ENCODE measurements around the gene NDE1. TPM values are rescaled to one million over a fixed set of nuclear protein-coding genes. Genes with fewer than 3 reads are reported as not detected.

Gene NDE1
- total and polyA plus RNA-seq, 2 of the 8 experiments (the other 6 are each of a cell fraction or from before 2014, with no cell fraction given): 13.3 to 41.3 TPM

- Histone ChIP-seq H3K4ac (replicated peaks; ENCODE audit: insufficient read length, low read depth, low read length) (no peak overlapping the region), H3K79me1 (ENCODE audit: low read depth, low read length) (no peaks in the 10 kb centered on the region), H3K4me2 (ENCODE audit: insufficient read depth in 1 of 2, low read depth in 2 of 2, low read length in 2 of 2) (no peak overlapping the region), H4K5ac (ENCODE audit: insufficient read length, low read depth, low read length) (no peak overlapping the region), H4K91ac (replicated peaks; ENCODE audit: insufficient read length, low read length) (no peak overlapping the region), H3K4me3 (ENCODE audit: extremely low read depth in 1 of 4, insufficient read depth in 2 of 4, low read depth in 3 of 4, low read length in 4 of 4) (no peak overlapping the region), H3K79me2 (ENCODE audit: control insufficient read depth in 1 of 2, insufficient read depth in 2 of 2, low read length in 2 of 2) (no peaks in the 10 kb centered on the region), H3K4me1 (replicated peaks in 1 of 4; ENCODE audit: control insufficient read depth in 3 of 4, insufficient read depth in 4 of 4, low read length in 3 of 4) (no peaks in the 10 kb centered on the region), H2BK12ac (ENCODE audit: low read depth, low read length) (no peak overlapping the region), H3K27ac (ENCODE audit: low read depth, low read length) (no peak overlapping the region), H3K27me3 (replicated peaks in 1 of 4; ENCODE audit: control insufficient read depth in 3 of 4, extremely low read depth in 1 of 4, insufficient read depth in 3 of 4, low read length in 3 of 4) (no peaks in the 10 kb centered on the region), H3K23ac (ENCODE audit: insufficient read length) (no peak overlapping the region), H4K20me1 (replicated peaks in 1 of 2; ENCODE audit: control insufficient read depth in 1 of 2, insufficient read depth in 2 of 2, low read length in 2 of 2) (peaks cover 2 to 3% of the 10 kb centered on the region in 2 experiments), H2AK5ac (ENCODE audit: low read depth, low read length) (no peak overlapping the region), H3K23me2 (ENCODE audit: low read depth, low read length) (no peaks in the 10 kb centered on the region), H2BK20ac (ENCODE audit: low read length) (no peak overlapping the region), H3K9ac (replicated peaks in 1 of 4; ENCODE audit: extremely low read depth in 1 of 4, low read depth in 3 of 4, low read length in 3 of 4) (no peak overlapping the region), H3K18ac (ENCODE audit: extremely low read depth, low read length) (no peak overlapping the region), H2BK5ac (ENCODE audit: low read depth, low read length) (no peak overlapping the region), H2AFZ (ENCODE audit: low read length) (no peak overlapping the region), H2BK15ac (ENCODE audit: low read length) (no peak overlapping the region), H4K8ac (ENCODE audit: extremely low read depth, insufficient read depth, low read length) (no peak overlapping the region), H2BK120ac (replicated peaks; ENCODE audit: low read depth, low read length) (no peak overlapping the region), H3K9me3 (ENCODE audit: insufficient read depth in 2 of 2, low read depth in 1 of 2, low read length in 1 of 2) (no peaks in the 10 kb centered on the region), H3K36me3 (ENCODE audit: control insufficient read depth in 2 of 4, insufficient read depth in 4 of 4, low read length in 3 of 4) (peaks cover 7 to 58% (median 48%) of the 10 kb centered on the region in 4 experiments; a peak in 7 of 8 replicates), H3K56ac (replicated peaks; ENCODE audit: insufficient read length, low read depth, low read length) (no peak overlapping the region), H3K14ac (ENCODE audit: insufficient read length) (no peak overlapping the region)
- TF ChIP-seq SP2 (IDR thresholded peaks at IDR 0.05; ENCODE audit: low read length) (no peak), TCF12 (IDR thresholded peaks at IDR 0.05; ENCODE audit: low read depth, low read length) (no peak), RBBP5 (IDR thresholded peaks at IDR 0.05; ENCODE audit: borderline replicate concordance, low read depth, low read length) (no peak), ZNF274 (IDR thresholded peaks at IDR 0.05; ENCODE audit: borderline replicate concordance, extremely low read depth, low read length) (no peak), BACH1 (IDR thresholded peaks at IDR 0.05; ENCODE audit: low read length) (no peak)
- FAIRE-seq (no peak), DNase-seq (ENCODE audit: low read depth in 1 of 2, low spot score in 2 of 2) (no peak)
- 91% methylated on average over 11 of the region's 11 CpGs; no CpG with 5 or more reads in 1 of the 2 experiments for WGBS, 2 experiments (ENCODE audit: extremely low coverage in 1 of 2, insufficient coverage in 1 of 2, insufficient read length in 1 of 2, insufficient replicate concordance in 2 of 2, low coverage in 1 of 2, low lambda C conversion rate in 2 of 2, missing lambda C conversion rate in 1 of 2)
- POLR2A ChIA-PET (ENCODE audit: partially characterized antibody): interaction anchor here (0.6 kb wide), 1 partner anchor 1007 kb away, joined by 3 read pairs; no protein-coding TSS in a partner anchor
- CTCF ChIA-PET (ENCODE audit: partially characterized antibody): no interaction called here
Observed at GRCh38 chr16:15616475-15617165, 33.4 kb upstream of the NDE1 start.

All from H1 (cell line).